GM18498 (cell line): ENCODE measurements around the gene PROX2.
A peak's percentile ranks its signal among the peaks of the same experiment; 100 is the strongest.

Experiments
- ATAC-seq: cut with Tn5 transposase; IDR thresholded peaks from one replicate; pipeline ENCODE4 v1.9.1; 2021; ENCODE audit warnings: mild to moderate bottlenecking, moderate library complexity; ENCODE audit not compliant: unreplicated experiment

PROX2 gene

DNA sequence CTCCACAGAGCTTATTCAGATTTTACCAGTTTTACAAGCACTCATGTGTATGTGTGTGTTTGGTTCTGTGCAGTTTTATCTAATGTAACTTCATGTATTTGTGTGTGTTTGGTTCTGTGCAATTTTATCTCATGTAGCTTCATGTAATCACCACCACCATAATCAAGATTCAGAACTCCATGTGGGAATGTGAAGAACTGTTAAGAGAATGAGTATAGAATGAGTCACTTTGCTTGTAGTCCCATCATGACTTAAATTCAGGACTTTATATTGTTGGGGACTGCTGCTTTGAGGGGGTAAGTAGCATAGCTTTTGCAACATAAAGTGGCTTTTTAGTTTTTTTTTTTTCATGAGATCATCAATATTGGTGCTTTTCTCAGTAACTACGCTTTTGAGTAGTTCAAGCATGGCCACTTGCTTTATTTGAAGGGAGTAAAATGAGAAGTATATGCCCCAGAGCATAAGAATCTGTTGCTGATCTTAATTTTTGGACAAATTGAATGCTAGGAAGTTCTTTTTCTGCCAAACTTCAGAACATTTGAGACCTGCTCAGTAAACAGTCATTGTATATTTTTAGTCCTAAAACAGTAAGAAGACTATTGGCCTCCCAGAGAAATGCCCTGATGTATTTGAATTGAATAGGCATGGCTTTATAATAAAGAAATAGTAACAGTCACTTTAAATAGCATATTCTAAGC is 28.8 kb downstream of the PROX2 start:
- no peak for ATAC-seq

DNA sequence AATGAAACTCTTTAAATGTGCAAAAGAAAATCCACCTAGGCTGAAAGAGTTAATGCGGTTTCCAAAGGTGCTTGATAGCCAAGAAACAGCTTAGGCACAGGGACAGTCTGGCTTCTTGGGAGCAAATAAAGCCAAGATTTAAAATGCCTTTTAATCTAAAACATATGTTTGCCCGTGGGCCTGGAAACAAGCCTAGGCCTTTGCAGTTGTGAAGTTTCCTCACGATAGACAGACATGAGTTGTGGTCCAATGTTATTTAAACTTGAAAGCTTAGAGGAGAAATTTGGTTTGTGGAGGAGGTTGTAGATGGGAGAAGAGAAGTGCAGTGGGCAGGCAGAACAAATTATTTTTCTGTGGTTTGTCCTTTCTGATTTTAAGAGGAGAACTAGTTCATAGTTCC is 29.8 kb downstream of the PROX2 start:
- ATAC-seq = no peak

GRCh38 chr14:74843653-74844052 is 32.3 kb downstream of the PROX2 start:
- no peak for ATAC-seq

GRCh38 chr14:74841230-74842207 is 34.4 kb downstream of the PROX2 start:
- peak; percentile 74 for ATAC-seq

DNA sequence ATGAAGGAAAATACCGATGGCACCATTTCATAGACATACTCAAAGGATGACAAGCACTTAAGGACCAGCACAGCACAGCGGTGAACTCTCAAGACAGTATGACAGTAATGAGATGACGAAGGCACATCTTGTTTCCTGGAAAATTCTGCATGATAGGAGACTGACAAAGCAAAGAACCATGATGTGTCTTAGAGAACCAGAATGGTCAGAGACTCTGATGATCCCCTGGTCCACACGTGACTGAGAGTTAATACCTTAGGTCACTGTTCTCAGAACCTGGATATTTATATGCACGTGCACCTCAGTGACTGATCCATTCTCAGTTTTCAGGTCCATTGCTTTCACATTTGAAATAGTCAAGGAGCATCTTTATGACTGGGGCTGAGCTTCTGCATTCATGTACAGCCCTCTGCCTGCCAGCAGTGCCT is 35.3 kb downstream of the PROX2 start:
- peak; percentile 63 for ATAC-seq

DNA sequence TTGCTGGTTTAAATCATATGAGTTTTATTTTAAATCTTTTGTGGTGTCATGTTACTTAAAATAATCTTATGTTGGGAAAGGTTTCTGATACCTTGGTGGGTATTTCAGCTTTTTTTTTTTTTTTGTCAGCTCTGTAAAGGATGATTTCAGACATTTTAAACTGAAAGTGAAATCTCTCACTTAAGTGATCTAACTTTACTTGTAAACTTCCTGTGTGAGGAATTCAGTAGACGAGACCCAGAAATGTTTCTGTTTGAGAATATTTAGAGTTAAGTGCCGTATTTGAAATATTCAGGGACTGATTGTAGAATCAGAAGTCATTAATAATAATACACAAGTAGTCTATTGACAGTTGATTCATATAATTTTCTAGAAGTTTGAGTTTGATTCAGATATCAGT is 37.8 kb downstream of the PROX2 start:
- ATAC-seq = no peak

- no peak for ATAC-seq
Observed at GRCh38 chr14:74836251-74836960, 39.5 kb downstream of the PROX2 start.

DNA sequence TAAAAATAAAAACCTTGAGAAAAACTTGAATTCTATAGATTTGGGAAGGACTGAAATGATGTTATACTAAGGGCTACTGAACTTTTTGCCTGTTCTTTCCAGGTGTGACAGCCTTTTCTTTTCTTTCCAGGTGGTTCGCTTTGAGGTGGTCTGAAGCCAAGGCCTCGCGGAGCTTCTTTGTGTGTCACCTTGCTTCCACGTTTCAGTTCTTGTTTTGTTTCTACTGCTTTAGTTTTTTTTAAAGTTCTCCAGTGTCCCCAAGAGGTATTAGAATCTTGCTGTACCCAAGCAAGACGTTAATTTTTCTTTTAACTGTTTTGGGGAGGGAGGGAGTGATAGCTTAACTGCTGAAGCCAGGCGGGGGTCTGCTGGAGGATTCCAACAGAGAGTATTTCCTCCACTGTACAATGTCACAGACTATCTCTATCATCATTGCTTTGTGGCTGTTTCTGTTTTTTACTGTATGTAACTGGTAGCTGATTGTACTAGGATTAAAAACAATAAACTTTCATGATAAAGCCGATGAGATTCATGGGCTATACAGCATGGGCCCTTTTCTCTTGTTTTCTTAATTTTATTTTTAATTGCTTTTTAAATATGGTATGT is 40.2 kb downstream of the PROX2 start:
- ATAC-seq = peak; percentile 44

DNA sequence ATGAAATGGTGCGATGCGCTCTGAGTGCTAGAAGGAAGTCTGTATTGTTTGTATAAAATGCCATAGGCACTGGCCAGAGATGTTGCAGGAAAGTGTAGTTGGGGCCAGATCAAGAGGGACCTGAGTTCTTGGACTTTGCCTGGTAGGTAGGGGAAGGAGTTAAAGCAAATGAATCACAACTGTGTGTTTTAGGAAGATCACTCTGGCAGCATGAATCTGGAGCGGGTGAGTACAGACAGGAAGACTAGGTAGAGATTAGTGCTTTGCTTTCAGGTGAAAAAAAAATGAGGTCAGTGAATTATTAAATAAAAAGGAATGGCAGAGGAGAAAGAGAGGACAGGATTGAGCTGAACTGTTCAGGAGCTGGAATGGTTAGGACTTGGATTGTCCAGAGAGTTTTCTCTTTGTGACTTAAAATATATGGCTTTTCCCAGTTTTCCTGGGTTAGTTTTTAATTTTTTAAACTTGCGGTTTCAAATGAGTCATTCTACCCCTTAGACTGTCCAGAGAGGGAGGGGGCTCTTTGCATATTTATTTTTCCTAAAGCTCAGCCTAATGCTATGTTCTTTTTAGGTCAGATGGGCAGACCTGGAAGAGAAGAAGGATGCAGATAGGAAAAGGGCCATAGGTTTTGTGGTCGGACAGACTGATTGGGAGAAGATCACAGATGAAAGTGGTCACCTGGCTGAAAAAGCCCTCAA is 41.1 kb downstream of the PROX2 start:
- ATAC-seq = no peak

DNA sequence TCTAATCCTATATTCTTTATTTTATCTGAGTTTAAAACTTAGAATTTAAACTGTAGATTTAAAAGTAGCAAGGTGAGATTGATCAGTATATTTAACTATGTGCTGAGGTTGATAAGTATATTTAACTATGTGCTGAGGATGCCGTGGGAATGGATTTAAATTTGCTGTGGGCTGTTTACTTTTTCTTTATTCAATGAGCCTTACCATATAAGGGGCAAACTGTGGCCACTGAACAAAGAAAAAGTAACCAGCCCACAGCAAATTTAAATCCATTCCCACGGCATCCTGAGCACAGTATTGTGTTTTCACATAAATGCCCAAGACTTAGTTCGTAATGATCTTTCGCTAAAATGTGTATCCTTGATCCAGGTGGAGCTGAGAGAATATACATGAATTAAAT is 43.1 kb downstream of the PROX2 start:
- ATAC-seq = no peak

- no peak for ATAC-seq
Observed at GRCh38 chr14:74829251-74829650, 46.7 kb downstream of the PROX2 start.

- ATAC-seq = no peak
Observed at GRCh38 chr14:74826574-74826973, 49.4 kb downstream of the PROX2 start.
